Sigmoid colon (tissue), 4 donors: ENCODE data around the gene OTOL1.

Experiments used
- CTCF ChIP-seq, 4 experiments: fragments of 450-650 bp in 3 of 4; fragments of 200-600 bp in 1 of 4; IDR thresholded peaks; one replicate each; pipeline ENCODE4 v1.5.1; 2016 to 2019; ENCODE audit warnings: antibody characterized with exemption in 4 of 4, mild to moderate bottlenecking in 3 of 4, moderate library complexity in 2 of 4
- EP300 ChIP-seq, 4 donors: sonication (generic); formaldehyde crosslinking; IDR thresholded peaks; one replicate each; pipeline ENCODE4 v1.6.1; 2017; ENCODE audit warnings: antibody characterized with exemption in 4 of 4
- POLR2A ChIP-seq, 2 donors: fragments of 450-650 bp; IDR thresholded peaks; one replicate each; pipeline ENCODE4 v1.6.1; 2016; ENCODE audit warnings: antibody characterized with exemption in 2 of 2, mild to moderate bottlenecking in 2 of 2, moderate library complexity in 2 of 2

- TF ChIP-seq CTCF (IDR thresholded peaks at IDR 0.05) = no peak
- no peak for TF ChIP-seq POLR2A (IDR thresholded peaks at IDR 0.05)
- no peak for TF ChIP-seq EP300 (IDR thresholded peaks at IDR 0.05)
Measured at GRCh38 chr3:161474741-161475140, 21.9 kb upstream of the OTOL1 start.
